GM23338 (cell line): ENCODE data around the gene TTC31. TPM values are rescaled to one million over a fixed set of nuclear protein-coding genes. Genes with fewer than 3 reads are reported as not detected.

Experiments used
- ATAC-seq: fragments of 200-7000 bp; cut with Tn5 transposase; 3 replicates; pipeline ENCODE4 v1.9.1; 2020
- DNase-seq: peaks from one replicate; pipeline ENCODE4 v3.0.0-alpha.2; 2015; ENCODE audit warnings: low spot score
- H2AFZ ChIP-seq: fragments of 200-600 bp; sonication (generic); 2 replicates; pipeline ENCODE4 v1.8.0; 2016; ENCODE audit warnings: antibody characterized with exemption, mild to moderate bottlenecking, moderate library complexity
- H3F3A ChIP-seq: fragments of 200-600 bp; sonication (generic); replicated peaks from 2 replicates; pipeline ENCODE4 v1.8.0; 2017; ENCODE audit warnings: antibody characterized with exemption, mixed run types, low read depth
- H3K27ac ChIP-seq: fragments of 200-600 bp; sonication (generic); 2 replicates; pipeline ENCODE4 v1.6.1; 2016; ENCODE audit warnings: low read depth
- H3K27me3 ChIP-seq: fragments of 200-600 bp; sonication (generic); 2 replicates; pipeline ENCODE4 v1.8.0; 2016; ENCODE audit warnings: mild to moderate bottlenecking, mixed run types, moderate library complexity; ENCODE audit not compliant: insufficient read depth
- H3K36me3 ChIP-seq: fragments of 200-600 bp; sonication (generic); 2 replicates; pipeline ENCODE4 v1.8.0; 2016; ENCODE audit warnings: mild to moderate bottlenecking; ENCODE audit not compliant: insufficient read depth
- H3K4me1 ChIP-seq: fragments of 200-600 bp; sonication (generic); 2 replicates; pipeline ENCODE4 v1.8.0; 2016; ENCODE audit warnings: mild to moderate bottlenecking, moderate library complexity; ENCODE audit not compliant: insufficient read depth
- H3K4me2 ChIP-seq: fragments of 200-600 bp; sonication (generic); 2 replicates; pipeline ENCODE4 v1.7.1; 2017; ENCODE audit warnings: mixed run types
- H3K4me3 ChIP-seq: fragments of 200-600 bp; sonication (generic); 2 replicates; pipeline ENCODE4 v1.6.1; 2016; ENCODE audit warnings: mixed run types
- H3K79me2 ChIP-seq: fragments of 200-600 bp; sonication (generic); replicated peaks from 2 replicates; pipeline ENCODE4 v1.8.0; 2017; ENCODE audit warnings: mild to moderate bottlenecking; ENCODE audit not compliant: insufficient read depth
- H3K9me2 ChIP-seq: fragments of 200-600 bp; sonication (generic); 2 replicates; pipeline ENCODE4 v1.8.0; 2017; ENCODE audit not compliant: insufficient read depth
- H4K20me1 ChIP-seq: fragments of 200-600 bp; sonication (generic); replicated peaks from 2 replicates; pipeline ENCODE4 v1.8.0; 2017; ENCODE audit warnings: mild to moderate bottlenecking; ENCODE audit not compliant: insufficient read depth
- H3K27ac Mint-ChIP-seq: 2 replicates; pipeline ENCODE4 v1.8.0; 2020; ENCODE audit warnings: inconsistent platforms, mild to moderate bottlenecking, moderate library complexity, mixed read lengths
- H3K27me3 Mint-ChIP-seq: 3 replicates; pipeline ENCODE4 v1.8.0; 2022; ENCODE audit warnings: low read depth, mild to moderate bottlenecking, moderate library complexity, mixed read lengths, inconsistent platforms; ENCODE audit not compliant: insufficient read depth, poor library complexity
- H3K36me3 Mint-ChIP-seq: 3 replicates; pipeline ENCODE4 v1.8.0; 2021; ENCODE audit warnings: low read depth, mild to moderate bottlenecking, inconsistent platforms, moderate library complexity, mixed read lengths
- H3K4me1 Mint-ChIP-seq: 3 replicates; pipeline ENCODE4 v1.8.0; 2020; ENCODE audit warnings: mild to moderate bottlenecking, inconsistent platforms, mixed read lengths
- H3K4me3 Mint-ChIP-seq: 3 replicates; pipeline ENCODE4 v1.8.0; 2021; ENCODE audit warnings: moderate library complexity, mild to moderate bottlenecking, inconsistent platforms, mixed read lengths
- H3K9me3 Mint-ChIP-seq: 3 replicates; pipeline ENCODE4 v1.8.0; 2020; ENCODE audit warnings: moderate library complexity, mild to moderate bottlenecking, inconsistent platforms, mixed read lengths
- CREB1 ChIP-seq: fragments of 250-450 bp; sonication (Bioruptor Pico); IDR thresholded peaks from 2 replicates; pipeline ENCODE4 v1.5.0; 2020; ENCODE audit warnings: low read depth, mild to moderate bottlenecking, moderate library complexity
- EZH2 ChIP-seq: fragments of 200-600 bp; sonication (generic); IDR thresholded peaks from one replicate; pipeline ENCODE4 v1.8.0; 2017; ENCODE audit warnings: antibody characterized with exemption, mild to moderate bottlenecking, low read depth; ENCODE audit not compliant: unreplicated experiment
- EZH2phosphoT487 ChIP-seq: fragments of 200-600 bp; sonication (generic); IDR thresholded peaks from one replicate; pipeline ENCODE4 v1.8.1; 2018; ENCODE audit warnings: antibody characterized with exemption; ENCODE audit not compliant: unreplicated experiment
- JUNB ChIP-seq: IDR thresholded peaks from one replicate; pipeline ENCODE4 v1.6.1; 2016; ENCODE audit warnings: antibody characterized with exemption; ENCODE audit not compliant: unreplicated experiment
- POLR2AphosphoS5 ChIP-seq: IDR thresholded peaks from 2 replicates; pipeline ENCODE4 v1.6.1; 2016; ENCODE audit warnings: antibody characterized with exemption, low read depth
- STAT1 ChIP-seq: IDR thresholded peaks from one replicate; pipeline ENCODE4 v1.6.1; 2016; ENCODE audit warnings: antibody characterized with exemption; ENCODE audit not compliant: unreplicated experiment
- ZNF114 ChIP-seq: fragments of 250-450 bp; sonication (Bioruptor Pico); IDR thresholded peaks from 2 replicates; pipeline ENCODE4 v1.5.0; 2020; ENCODE audit warnings: mild to moderate bottlenecking, moderate library complexity
- ZNF331 ChIP-seq: fragments of 250-450 bp; sonication (Bioruptor Pico); IDR thresholded peaks from 2 replicates; pipeline ENCODE4 v1.5.0; 2020; ENCODE audit warnings: low read depth, mild to moderate bottlenecking, moderate library complexity
- polyA plus RNA-seq: library from polyadenylated mRNA; unstranded; fragments of >200 nt; fragmentation: Nextera tagmentation; extraction: Ambion mirVana; gene quantifications from 2 replicates; pipeline ENCODE4 v1.2.1, GENCODE V29; 2016
- total RNA-seq: library from RNA; depleted of rRNA; stranded (reverse); fragments of >200 nt; shearing (Covaris generic); gene quantifications from 2 replicates; pipeline ENCODE4 v1.2.3, GENCODE V29; 2014
- TF ChIP-seq, protein P1 (sequence below), 2 experiments: fragments of 200-600 bp in 1 of 2; sonication (generic) in 1 of 2; conservative IDR thresholded peaks; 2 replicates each; pipeline versions ENCODE4 v1.5.1 to v1.6.1; 2016 to 2017; ENCODE audit warnings: antibody characterized with exemption in 2 of 2, low read depth in 2 of 2, mild to moderate bottlenecking in 2 of 2, moderate library complexity in 1 of 2
- TF ChIP-seq, protein P2 (sequence below): IDR thresholded peaks from one replicate; pipeline ENCODE4 v1.6.1; 2018; ENCODE audit warnings: antibody characterized with exemption; ENCODE audit not compliant: unreplicated experiment
- TF ChIP-seq, protein P3 (sequence below): IDR thresholded peaks from 2 replicates; pipeline ENCODE4 v1.6.1; 2016; ENCODE audit warnings: antibody characterized with exemption

TTC31 gene
- total and polyA plus RNA-seq, 2 experiments from 2014 or later = 15.8 to 29.2 TPM

DNA sequence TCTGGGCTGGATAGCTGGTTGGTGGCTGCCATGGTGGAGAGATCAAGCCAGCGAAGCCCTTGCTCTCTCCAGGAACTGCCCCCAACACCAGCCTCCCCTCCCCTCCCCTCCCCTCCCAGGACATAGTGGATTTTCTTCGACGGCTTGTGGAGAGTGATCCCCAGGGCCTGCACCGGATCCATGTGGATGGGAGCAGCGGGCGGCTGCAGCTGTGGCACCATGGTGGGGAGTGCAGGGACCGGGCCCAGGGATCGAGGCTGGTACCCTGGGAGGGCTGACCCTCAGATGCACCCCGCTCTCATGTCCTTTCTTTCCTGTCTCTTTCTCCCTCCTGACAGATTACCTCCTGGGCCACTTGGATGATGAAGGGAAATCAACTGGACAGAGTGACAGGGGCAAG lies 7.0 kb downstream of the TTC31 start:
- Histone ChIP-seq H3K27ac (no peak overlapping the region), H3K4me1 (no peaks in the 10 kb centered on the region), H3K79me2 (no peaks in the 10 kb centered on the region), H3K27me3 (peaks cover 9% of the 10 kb centered on the region), H3F3A (no peaks in the 10 kb centered on the region), H3K4me2 (no peak overlapping the region), H3K36me3 (peaks cover 5% of the 10 kb centered on the region; the same call in 1 of the 2 replicates), H2AFZ (no peak overlapping the region), H3K9me2 (no peaks in the 10 kb centered on the region), H4K20me1 (no peaks in the 10 kb centered on the region), H3K4me3 (no peak overlapping the region)
- Mint-ChIP-seq H3K27ac (no peak overlapping the region), H3K36me3 (peaks cover 56% of the 10 kb centered on the region), H3K4me1 (no peaks in the 10 kb centered on the region; the same call in 2 of the 3 replicates), H3K27me3 (peaks cover 6% of the 10 kb centered on the region), H3K4me3 (no peak overlapping the region), H3K9me3 (no peaks in the 10 kb centered on the region; the same call in 2 of the 3 replicates)
- TF ChIP-seq POLR2AphosphoS5 (no peak), EZH2 (no peak)
- DNase-seq (no peak), ATAC-seq (no peak)

DNA sequence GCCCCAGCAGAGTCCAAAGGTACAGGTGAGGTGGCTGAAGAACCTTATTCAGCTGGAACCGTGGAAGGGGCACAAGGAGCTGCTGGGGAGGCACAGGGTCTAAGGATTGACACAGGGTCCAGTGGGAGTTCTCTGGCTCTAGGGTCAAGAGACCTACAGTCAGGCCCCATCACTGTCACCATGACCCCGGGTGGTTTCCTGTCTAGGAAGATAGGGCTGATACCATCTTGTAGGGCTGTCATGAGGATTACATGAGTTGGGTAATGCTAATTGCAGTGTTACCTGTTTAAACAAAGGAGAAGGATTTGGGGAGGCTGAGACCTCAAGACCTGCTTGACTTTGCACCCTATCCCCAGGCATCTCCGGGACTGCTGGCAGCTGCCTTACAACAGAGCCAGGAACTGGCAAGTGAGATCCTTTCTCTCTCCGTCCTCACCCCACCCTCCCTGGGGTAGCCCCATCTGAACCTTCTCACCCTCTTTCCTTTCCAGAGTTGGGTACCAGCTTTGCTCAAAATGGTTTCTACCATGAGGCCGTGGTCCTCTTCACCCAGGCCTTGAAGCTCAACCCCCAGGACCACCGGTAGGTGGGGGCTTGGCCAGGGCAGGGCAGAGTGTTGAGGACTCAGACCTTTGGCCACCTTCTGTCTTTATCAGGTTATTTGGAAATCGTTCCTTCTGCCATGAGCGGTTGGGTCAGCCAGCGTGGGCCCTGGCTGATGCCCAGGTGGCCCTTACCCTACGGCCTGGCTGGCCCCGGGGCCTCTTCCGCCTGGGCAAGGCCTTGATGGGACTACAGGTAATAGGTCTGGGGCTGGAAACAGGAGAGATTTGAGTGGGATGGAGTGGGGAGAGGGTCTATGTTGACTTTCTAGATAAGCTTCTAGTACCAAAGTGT lies 9.0 kb downstream of the TTC31 start:
- Histone ChIP-seq H3K4me3 (no peak overlapping the region), H3K27ac (no peak overlapping the region), H3K36me3 (0 out of 2 replicates have a peak, but pooled peaks cover 5% of the 10 kb centered on the region), H3K27me3 (peaks cover 29% of the 10 kb centered on the region), H3K79me2 (no peaks in the 10 kb centered on the region), H3K9me2 (no peaks in the 10 kb centered on the region), H4K20me1 (no peaks in the 10 kb centered on the region; the same call in 1 of the 2 replicates), H2AFZ (no peak overlapping the region), H3K4me1 (no peaks in the 10 kb centered on the region), H3K4me2 (no peak overlapping the region), H3F3A (0 out of 2 replicates have a peak, but pooled peaks cover 7% of the 10 kb centered on the region)
- no peaks in the 10 kb centered on the region; the same call in 2 of the 3 replicates for H3K9me3 Mint-ChIP-seq
- no peak overlapping the region for H3K27ac Mint-ChIP-seq
- H3K4me3 Mint-ChIP-seq = no peak overlapping the region
- H3K4me1 Mint-ChIP-seq = no peaks in the 10 kb centered on the region; the same call in 2 of the 3 replicates
- H3K27me3 Mint-ChIP-seq = peaks cover 24% of the 10 kb centered on the region
- peaks cover 44% of the 10 kb centered on the region for H3K36me3 Mint-ChIP-seq
- DNase-seq (no peak), ATAC-seq (no peak)
- TF ChIP-seq JUNB = no peak
- TF ChIP-seq, protein P1, sequence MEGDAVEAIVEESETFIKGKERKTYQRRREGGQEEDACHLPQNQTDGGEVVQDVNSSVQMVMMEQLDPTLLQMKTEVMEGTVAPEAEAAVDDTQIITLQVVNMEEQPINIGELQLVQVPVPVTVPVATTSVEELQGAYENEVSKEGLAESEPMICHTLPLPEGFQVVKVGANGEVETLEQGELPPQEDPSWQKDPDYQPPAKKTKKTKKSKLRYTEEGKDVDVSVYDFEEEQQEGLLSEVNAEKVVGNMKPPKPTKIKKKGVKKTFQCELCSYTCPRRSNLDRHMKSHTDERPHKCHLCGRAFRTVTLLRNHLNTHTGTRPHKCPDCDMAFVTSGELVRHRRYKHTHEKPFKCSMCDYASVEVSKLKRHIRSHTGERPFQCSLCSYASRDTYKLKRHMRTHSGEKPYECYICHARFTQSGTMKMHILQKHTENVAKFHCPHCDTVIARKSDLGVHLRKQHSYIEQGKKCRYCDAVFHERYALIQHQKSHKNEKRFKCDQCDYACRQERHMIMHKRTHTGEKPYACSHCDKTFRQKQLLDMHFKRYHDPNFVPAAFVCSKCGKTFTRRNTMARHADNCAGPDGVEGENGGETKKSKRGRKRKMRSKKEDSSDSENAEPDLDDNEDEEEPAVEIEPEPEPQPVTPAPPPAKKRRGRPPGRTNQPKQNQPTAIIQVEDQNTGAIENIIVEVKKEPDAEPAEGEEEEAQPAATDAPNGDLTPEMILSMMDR (conservative IDR thresholded peaks at IDR 0.05; ENCODE audit: low read depth in 2 of 2) = no peak
- no peak for TF ChIP-seq EZH2phosphoT487
- TF ChIP-seq, protein P2, sequence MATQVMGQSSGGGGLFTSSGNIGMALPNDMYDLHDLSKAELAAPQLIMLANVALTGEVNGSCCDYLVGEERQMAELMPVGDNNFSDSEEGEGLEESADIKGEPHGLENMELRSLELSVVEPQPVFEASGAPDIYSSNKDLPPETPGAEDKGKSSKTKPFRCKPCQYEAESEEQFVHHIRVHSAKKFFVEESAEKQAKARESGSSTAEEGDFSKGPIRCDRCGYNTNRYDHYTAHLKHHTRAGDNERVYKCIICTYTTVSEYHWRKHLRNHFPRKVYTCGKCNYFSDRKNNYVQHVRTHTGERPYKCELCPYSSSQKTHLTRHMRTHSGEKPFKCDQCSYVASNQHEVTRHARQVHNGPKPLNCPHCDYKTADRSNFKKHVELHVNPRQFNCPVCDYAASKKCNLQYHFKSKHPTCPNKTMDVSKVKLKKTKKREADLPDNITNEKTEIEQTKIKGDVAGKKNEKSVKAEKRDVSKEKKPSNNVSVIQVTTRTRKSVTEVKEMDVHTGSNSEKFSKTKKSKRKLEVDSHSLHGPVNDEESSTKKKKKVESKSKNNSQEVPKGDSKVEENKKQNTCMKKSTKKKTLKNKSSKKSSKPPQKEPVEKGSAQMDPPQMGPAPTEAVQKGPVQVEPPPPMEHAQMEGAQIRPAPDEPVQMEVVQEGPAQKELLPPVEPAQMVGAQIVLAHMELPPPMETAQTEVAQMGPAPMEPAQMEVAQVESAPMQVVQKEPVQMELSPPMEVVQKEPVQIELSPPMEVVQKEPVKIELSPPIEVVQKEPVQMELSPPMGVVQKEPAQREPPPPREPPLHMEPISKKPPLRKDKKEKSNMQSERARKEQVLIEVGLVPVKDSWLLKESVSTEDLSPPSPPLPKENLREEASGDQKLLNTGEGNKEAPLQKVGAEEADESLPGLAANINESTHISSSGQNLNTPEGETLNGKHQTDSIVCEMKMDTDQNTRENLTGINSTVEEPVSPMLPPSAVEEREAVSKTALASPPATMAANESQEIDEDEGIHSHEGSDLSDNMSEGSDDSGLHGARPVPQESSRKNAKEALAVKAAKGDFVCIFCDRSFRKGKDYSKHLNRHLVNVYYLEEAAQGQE = no peak
- TF ChIP-seq, protein P3, sequence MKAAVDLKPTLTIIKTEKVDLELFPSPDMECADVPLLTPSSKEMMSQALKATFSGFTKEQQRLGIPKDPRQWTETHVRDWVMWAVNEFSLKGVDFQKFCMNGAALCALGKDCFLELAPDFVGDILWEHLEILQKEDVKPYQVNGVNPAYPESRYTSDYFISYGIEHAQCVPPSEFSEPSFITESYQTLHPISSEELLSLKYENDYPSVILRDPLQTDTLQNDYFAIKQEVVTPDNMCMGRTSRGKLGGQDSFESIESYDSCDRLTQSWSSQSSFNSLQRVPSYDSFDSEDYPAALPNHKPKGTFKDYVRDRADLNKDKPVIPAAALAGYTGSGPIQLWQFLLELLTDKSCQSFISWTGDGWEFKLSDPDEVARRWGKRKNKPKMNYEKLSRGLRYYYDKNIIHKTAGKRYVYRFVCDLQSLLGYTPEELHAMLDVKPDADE = no peak
- no peak for TF ChIP-seq CREB1 (CRISPR knock-in tag)
- no peak for TF ChIP-seq ZNF114 (CRISPR knock-in tag)
- no peak for TF ChIP-seq ZNF331
- TF ChIP-seq STAT1 = no peak
- TF ChIP-seq POLR2AphosphoS5 = no peak
- no peak for TF ChIP-seq EZH2
